Common myeloid progenitor, CD34-positive (primary cell): ENCODE results near the gene COL23A1.

Experiments used
- CTCF ChIA-PET: fragments of 350-600 bp; sonication (Branson Sonifier 250); formaldehyde crosslinking; loops from one replicate; lab custom pipeline; 2021; ENCODE audit warnings: antibody characterized with exemption; lab: Charles Lee
- POLR2A ChIA-PET: fragments of 350-600 bp; sonication (Branson Sonifier 250); formaldehyde crosslinking; loops from one replicate; lab custom pipeline; 2021; ENCODE audit warnings: antibody characterized with exemption; lab: Charles Lee
- DNase-seq, 3 donors: peaks; one replicate each; pipeline versions ENCODE4 v3.0.0 to v3.0.0-alpha.2; 2013
- H3K27ac ChIP-seq, 2 experiments: 1 replicate in 1 of 2; 2 replicates in 1 of 2; pipeline ENCODE4 v1.7.0; 2013; ENCODE audit warnings: inconsistent platforms in 2 of 2, low read length in 2 of 2, mild to moderate bottlenecking in 2 of 2, low read depth in 1 of 2, moderate library complexity in 1 of 2; ENCODE audit not compliant: severe bottlenecking in 2 of 2, insufficient read depth in 1 of 2, poor library complexity in 1 of 2
- H3K27me3 ChIP-seq, 5 experiments: replicated peaks in 2 of 5; 1 replicate in 3 of 5; 2 replicates in 2 of 5; pipeline versions ENCODE4 v1.6.1 to v1.7.0; 2013; ENCODE audit warnings: low read length in 4 of 5, mild to moderate bottlenecking in 2 of 5, moderate library complexity in 2 of 5, inconsistent platforms in 1 of 5; ENCODE audit not compliant: insufficient read depth in 5 of 5, control insufficient read depth in 4 of 5
- H3K36me3 ChIP-seq, 4 experiments: 1 replicate in 2 of 4; 2 replicates in 2 of 4; pipeline versions ENCODE4 v1.6.1 to v1.7.0; 2013; ENCODE audit warnings: low read length in 3 of 4, control low read depth in 1 of 4, mild to moderate bottlenecking in 1 of 4; ENCODE audit not compliant: control insufficient read depth in 4 of 4, insufficient read depth in 4 of 4
- H3K4me1 ChIP-seq, 4 experiments: 1 replicate in 3 of 4; 2 replicates in 1 of 4; pipeline versions ENCODE4 v1.6.1 to v1.7.1; 2013; ENCODE audit warnings: low read length in 3 of 4, mild to moderate bottlenecking in 3 of 4, control low read depth in 1 of 4, inconsistent platforms in 1 of 4, moderate library complexity in 1 of 4; ENCODE audit not compliant: control insufficient read depth in 4 of 4, insufficient read depth in 4 of 4; ENCODE audit errors: control extremely low read depth in 1 of 4
- H3K4me3 ChIP-seq, 7 experiments: 1 replicate in 4 of 7; 2 replicates in 3 of 7; pipeline versions ENCODE4 v1.5.1 to v1.7.0; 2013; ENCODE audit warnings: mild to moderate bottlenecking in 7 of 7, low read length in 6 of 7, moderate library complexity in 6 of 7, inconsistent platforms in 2 of 7, low read depth in 2 of 7, control low read depth in 1 of 7; ENCODE audit not compliant: insufficient read depth in 4 of 7, control insufficient read depth in 1 of 7; ENCODE audit errors: extremely low read depth in 1 of 7
- H3K9me3 ChIP-seq, 5 experiments: 1 replicate in 4 of 5; 2 replicates in 1 of 5; pipeline versions ENCODE4 v1.6.1 to v1.7.1; 2013; ENCODE audit warnings: low read length in 4 of 5, mild to moderate bottlenecking in 2 of 5, inconsistent platforms in 1 of 5, low read depth in 1 of 5, moderate library complexity in 1 of 5; ENCODE audit not compliant: control insufficient read depth in 4 of 5, insufficient read depth in 2 of 5; ENCODE audit errors: control extremely low read depth in 1 of 5
- WGBS: methylation state at CpG from one replicate; pipeline ENCODE4 v1.1.5; 2013; ENCODE audit not compliant: insufficient coverage; 5-methylcytosine and 5-hydroxymethylcytosine counted together

Gene COL23A1

DNA sequence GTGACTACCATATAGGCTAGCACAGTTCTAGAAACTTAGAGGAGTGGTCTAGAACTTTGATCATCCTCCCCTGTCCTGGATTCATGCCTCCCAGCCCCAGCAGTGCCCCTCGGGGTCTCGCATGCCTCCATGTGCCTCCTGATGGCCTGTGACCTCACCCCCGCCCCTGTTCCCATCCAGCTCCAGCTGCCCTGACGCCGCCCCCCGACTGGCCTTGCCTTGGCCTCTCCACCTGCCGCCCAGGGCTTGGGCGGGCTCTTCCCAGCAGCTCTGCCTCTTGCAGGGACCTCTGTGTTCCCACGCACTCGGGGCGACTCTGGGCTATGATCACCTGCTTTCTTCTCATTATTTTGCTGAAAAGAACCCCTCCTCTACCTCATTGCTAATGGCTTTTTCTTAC, 242.2 kb downstream of the COL23A1 start:
- Histone ChIP-seq H3K27me3 (no peaks in the 10 kb centered on the region), H3K4me1 (no peaks in the 10 kb centered on the region), H3K36me3 (no peaks in the 10 kb centered on the region), H3K9me3 (no peaks in the 10 kb centered on the region), H3K27ac (no peak overlapping the region), H3K4me3 (no peak overlapping the region)
- POLR2A ChIA-PET, result no interaction called here
- no peak for DNase-seq
- CTCF ChIA-PET, result interaction anchor here (1.4 kb wide), 1 partner anchor 73 kb away, joined by 3 read pairs; no protein-coding TSS in a partner anchor
- 95% methylated on average over 11 of the region's 11 CpGs for WGBS

DNA sequence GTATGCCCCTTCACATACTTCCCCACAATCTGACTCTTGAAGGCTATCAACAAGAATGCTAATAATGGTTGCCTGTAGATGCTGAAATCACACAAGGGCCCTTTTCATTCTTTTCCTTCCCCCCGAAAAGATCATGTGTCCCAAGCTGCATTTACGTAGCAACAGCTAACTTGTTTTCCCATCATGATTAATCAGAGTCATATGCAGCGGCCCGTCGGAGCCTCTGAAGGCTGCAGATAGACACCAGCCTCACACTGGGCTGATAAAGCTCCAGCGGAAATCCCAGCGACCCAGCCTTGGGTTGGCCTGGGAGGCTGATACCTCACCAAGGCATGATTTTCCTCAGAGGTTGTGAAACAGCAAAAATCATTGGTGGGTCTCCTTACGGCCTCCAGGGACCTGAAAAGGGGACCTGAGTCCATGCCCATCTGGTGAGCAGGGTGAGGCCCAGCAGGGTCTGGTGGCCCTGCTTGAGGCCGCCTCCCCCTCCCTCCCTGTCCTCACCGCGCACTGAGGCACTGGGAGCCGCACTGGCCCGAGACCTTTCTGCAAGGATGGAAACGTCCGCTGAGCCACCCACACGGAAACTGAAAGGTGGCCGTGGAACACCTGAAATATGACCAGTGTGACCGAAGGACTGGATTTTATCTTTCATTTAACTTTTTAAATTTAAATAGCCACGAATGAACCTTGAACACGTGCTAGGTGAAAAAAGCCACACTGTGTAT, 243.4 kb downstream of the COL23A1 start:
- 98% methylated on average over 19 of the region's 20 CpGs for WGBS
- CTCF ChIA-PET, result no interaction called here
- H3K27me3 ChIP-seq, result no peaks in the 10 kb centered on the region
- H3K4me1 ChIP-seq, result no peaks in the 10 kb centered on the region
- POLR2A ChIA-PET, result interaction anchor here (0.6 kb wide), 1 partner anchor 1174 kb away, joined by 7 read pairs; no protein-coding TSS in a partner anchor
- no peaks in the 10 kb centered on the region for H3K36me3 ChIP-seq
- H3K9me3 ChIP-seq, result no peaks in the 10 kb centered on the region
- H3K4me3 ChIP-seq, result no peak overlapping the region
- DNase-seq, result no peak
- no peak overlapping the region for H3K27ac ChIP-seq

DNA sequence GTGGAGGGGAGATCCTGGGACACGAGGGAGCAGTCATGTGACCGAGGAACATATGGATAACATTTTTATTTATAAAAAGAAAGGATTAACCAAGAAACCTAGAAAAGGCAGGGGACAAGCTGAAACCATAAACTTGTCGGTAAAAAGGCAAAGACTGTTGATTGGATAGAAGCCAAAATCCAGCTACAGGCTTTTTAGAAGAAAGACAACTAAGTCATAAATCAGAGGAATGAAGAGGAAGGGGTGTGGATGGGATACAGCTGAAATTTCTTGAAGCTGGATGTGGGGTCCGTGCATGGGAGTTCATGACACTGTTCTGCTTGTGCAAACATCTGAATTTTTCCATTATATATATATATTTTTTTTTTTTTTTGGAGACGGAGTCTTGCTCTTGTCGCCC, 246.9 kb downstream of the COL23A1 start:
- peaks cover 0 to 4% (median 0%) of the 10 kb centered on the region in 5 experiments for H3K27me3 ChIP-seq
- H3K4me1 ChIP-seq, result peaks cover 0 to 10% (median 4%) of the 10 kb centered on the region in 4 experiments
- ChIA-PET CTCF (no interaction called here), POLR2A (no interaction called here)
- H3K4me3 ChIP-seq, result no peak overlapping the region
- no peaks in the 10 kb centered on the region for H3K9me3 ChIP-seq
- H3K27ac ChIP-seq, result no peak overlapping the region
- DNase-seq, result no peak
- 72% methylated on average over 2 of the region's 6 CpGs for WGBS
- H3K36me3 ChIP-seq, result no peaks in the 10 kb centered on the region

DNA sequence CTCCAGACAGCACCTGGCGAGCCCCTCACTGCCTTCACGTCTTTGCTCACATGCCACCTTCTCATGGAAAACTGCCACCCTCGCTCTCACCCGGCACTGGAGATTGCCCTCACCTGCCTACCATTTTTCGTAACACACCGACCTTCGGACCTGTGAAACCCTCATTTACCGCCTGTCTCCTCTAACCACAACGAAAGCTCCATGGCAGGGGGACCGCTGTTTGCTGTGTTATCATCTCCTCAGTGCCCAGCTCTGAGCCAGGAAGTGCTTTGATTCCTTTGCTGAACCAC, 248.4 kb downstream of the COL23A1 start:
- Histone ChIP-seq H3K36me3 (no peaks in the 10 kb centered on the region), H3K9me3 (no peaks in the 10 kb centered on the region), H3K4me3 (no peak overlapping the region), H3K4me1 (peaks cover 0 to 10% (median 4%) of the 10 kb centered on the region in 4 experiments), H3K27me3 (peaks cover 0 to 4% (median 0%) of the 10 kb centered on the region in 5 experiments), H3K27ac (no peak overlapping the region)
- ChIA-PET POLR2A (no interaction called here), CTCF (no interaction called here)
- DNase-seq, result no peak
- 94% methylated on average over 10 of the region's 10 CpGs for WGBS

DNA sequence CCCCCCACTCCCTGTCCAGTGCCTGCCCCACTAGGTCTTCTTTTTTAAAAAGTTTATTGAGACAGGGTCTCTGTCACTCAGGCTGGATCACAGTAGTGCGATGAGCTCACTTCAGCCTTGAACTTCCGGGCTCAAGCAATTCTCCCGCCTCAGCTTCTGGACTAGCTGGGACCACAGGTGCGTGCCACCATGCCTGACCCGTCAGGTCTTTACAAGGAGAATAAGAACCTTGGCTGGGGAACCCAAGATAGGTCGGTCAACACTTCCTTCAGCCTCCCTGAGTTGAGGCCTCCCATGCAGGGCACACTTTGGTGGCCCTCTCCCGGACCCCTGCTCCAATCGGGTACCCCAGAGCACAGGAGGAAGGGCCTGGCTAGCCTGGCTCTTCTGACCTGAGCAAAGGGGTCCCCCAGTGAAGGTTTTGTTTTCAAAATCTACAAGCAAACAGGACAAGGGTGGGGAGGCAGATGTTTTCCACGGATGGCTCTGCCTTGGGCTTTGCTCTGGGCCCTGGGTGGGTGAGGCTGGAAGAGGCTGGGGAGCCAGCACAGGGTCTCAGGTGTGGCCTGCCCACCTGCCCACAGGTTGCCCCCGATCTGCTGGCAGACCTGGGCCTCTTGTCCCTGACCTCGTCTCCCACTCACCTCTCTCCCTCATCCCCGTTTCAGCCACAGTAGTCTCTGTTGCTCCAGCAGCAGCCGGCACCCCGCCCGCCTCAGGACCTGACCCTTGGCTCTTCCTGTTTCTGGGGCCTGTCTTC, 248.9 kb downstream of the COL23A1 start:
- H3K9me3 ChIP-seq, result no peaks in the 10 kb centered on the region
- H3K36me3 ChIP-seq, result no peaks in the 10 kb centered on the region
- ChIA-PET POLR2A (no interaction called here), CTCF (interaction anchor here (1.2 to 2.3 kb wide), 2 partner anchors 21 to 60 kb away, joined by 3 to 6 read pairs; no protein-coding TSS in a partner anchor)
- peaks cover 0 to 10% (median 4%) of the 10 kb centered on the region in 4 experiments for H3K4me1 ChIP-seq
- H3K27ac ChIP-seq, result no peak overlapping the region
- WGBS, result 95% methylated on average over 13 of the region's 15 CpGs
- H3K4me3 ChIP-seq, result no peak overlapping the region
- peaks cover 0 to 4% (median 0%) of the 10 kb centered on the region in 5 experiments for H3K27me3 ChIP-seq
- no peak for DNase-seq

DNA sequence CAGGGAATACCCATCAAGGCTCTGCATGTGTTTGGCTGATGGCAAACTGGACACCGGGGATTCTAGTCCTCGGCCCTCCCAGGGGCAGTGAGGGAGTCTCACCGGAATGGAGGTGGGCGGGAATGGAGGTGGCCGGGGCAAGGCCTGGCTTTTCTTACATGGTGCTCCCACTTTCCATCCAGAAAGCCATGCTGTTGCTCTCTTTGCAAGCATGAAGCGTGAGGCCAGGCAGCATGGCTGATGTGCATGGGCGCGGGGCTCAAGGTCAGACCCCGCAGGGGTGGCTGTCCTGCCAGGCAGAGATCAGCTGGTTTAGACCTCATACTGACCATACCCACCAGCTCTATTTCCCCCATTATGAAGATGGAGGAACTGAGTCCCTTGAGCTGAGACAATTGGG, 249.6 kb downstream of the COL23A1 start:
- Histone ChIP-seq H3K27ac (no peak overlapping the region), H3K4me3 (no peak overlapping the region), H3K9me3 (no peaks in the 10 kb centered on the region), H3K36me3 (no peaks in the 10 kb centered on the region), H3K27me3 (peaks cover 0 to 4% (median 0%) of the 10 kb centered on the region in 5 experiments), H3K4me1 (peaks cover 0 to 10% (median 4%) of the 10 kb centered on the region in 4 experiments)
- ChIA-PET CTCF (interaction anchor here (1.2 to 2.3 kb wide), 2 partner anchors 21 to 60 kb away, joined by 3 to 6 read pairs; no protein-coding TSS in a partner anchor), POLR2A (no interaction called here)
- WGBS, result 100% methylated on average over 5 of the region's 9 CpGs
- no peak for DNase-seq

DNA sequence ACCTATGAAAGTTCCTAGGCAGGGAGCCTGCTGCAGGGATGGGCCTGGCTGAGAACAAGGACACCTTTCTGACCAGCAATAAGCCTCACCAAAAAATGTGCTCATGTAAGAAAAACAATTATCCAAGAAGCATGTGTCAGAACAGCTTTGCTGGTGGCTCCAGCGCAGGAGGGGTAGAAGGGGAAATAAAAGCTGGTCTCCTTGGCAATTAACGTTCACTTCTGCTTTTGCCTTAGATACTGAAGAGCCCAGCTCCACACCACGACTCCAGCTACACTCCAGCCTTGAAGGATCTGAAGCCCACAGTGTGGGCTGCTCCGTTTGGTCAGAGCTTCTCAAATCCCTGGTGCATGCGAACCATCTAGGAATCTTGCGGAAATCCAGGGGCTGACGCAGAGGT, 250.0 kb downstream of the COL23A1 start:
- peaks cover 0 to 10% (median 4%) of the 10 kb centered on the region in 4 experiments for H3K4me1 ChIP-seq
- H3K9me3 ChIP-seq, result no peaks in the 10 kb centered on the region
- WGBS, result 49% methylated on average over 6 of the region's 7 CpGs
- DNase-seq, result peak; percentile 22 to 80 (median 77)
- no peak overlapping the region for H3K27ac ChIP-seq
- ChIA-PET CTCF (interaction anchor here (1.2 to 2.3 kb wide), 2 partner anchors 22 to 59 kb away, joined by 3 to 6 read pairs; no protein-coding TSS in a partner anchor), POLR2A (no interaction called here)
- H3K4me3 ChIP-seq, result no peak overlapping the region
- H3K36me3 ChIP-seq, result no peaks in the 10 kb centered on the region
- H3K27me3 ChIP-seq, result peaks cover 0 to 4% (median 0%) of the 10 kb centered on the region in 5 experiments
